T-helper 1 cell treated with Interleukin-12 subunit alpha and Interleukin-12 subunit beta and Interleukin-4 antibody, amounts not matched to agents 30 μg/mL and 1 μg/mL, for 36 hours (primary cell): ENCODE results near the gene PTMS.
"Not testable (repeated sequence)": the region's sequence is repeated elsewhere in the genome, so short reads cannot be mapped to it uniquely, and the experiment has no call there.

Source experiments
- H3K27ac Mint-ChIP-seq: one replicate; pipeline ENCODE4 v1.8.0; 2021; ENCODE audit warnings: mild to moderate bottlenecking, mixed read lengths
- H3K27me3 Mint-ChIP-seq: one replicate; pipeline ENCODE4 v1.8.0; 2021; ENCODE audit warnings: low read depth, mixed read lengths
- H3K36me3 Mint-ChIP-seq: one replicate; pipeline ENCODE4 v1.8.0; 2021; ENCODE audit warnings: low read depth, mixed read lengths
- H3K4me1 Mint-ChIP-seq: one replicate; pipeline ENCODE4 v1.8.0; 2021; ENCODE audit warnings: low read depth, mixed read lengths
- H3K4me3 Mint-ChIP-seq: one replicate; pipeline ENCODE4 v1.8.0; 2021; ENCODE audit warnings: mild to moderate bottlenecking, moderate library complexity, mixed read lengths
- H3K9me3 Mint-ChIP-seq: one replicate; pipeline ENCODE4 v1.8.0; 2021; ENCODE audit warnings: mixed read lengths

PTMS gene

DNA sequence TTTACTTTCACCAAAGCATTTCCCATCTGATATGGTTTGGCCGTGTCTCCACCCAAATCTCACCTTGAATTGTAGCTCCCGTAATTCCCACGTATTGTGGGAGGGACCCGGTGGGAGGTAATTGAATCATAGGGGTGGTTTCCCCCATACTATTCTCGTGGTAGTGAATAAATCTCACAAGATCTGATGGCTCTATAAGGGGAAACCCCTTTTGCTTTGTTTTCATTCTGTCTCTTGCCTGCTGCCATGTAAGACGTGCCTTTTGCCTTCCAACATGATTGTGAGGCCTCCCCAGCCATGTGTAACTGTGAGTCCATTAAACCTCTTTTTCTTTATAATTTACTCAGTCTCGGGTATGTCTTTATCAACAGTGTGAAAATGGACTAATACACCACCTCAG lies 22.9 kb upstream of the PTMS start:
- not testable (repeated sequence) for H3K9me3 Mint-ChIP-seq, H3K4me3 Mint-ChIP-seq, H3K27ac Mint-ChIP-seq, H3K27me3 Mint-ChIP-seq
- Mint-ChIP-seq H3K36me3 (peaks cover 23% of the 10 kb centered on the region), H3K4me1 (peaks cover 21% of the 10 kb centered on the region)

DNA sequence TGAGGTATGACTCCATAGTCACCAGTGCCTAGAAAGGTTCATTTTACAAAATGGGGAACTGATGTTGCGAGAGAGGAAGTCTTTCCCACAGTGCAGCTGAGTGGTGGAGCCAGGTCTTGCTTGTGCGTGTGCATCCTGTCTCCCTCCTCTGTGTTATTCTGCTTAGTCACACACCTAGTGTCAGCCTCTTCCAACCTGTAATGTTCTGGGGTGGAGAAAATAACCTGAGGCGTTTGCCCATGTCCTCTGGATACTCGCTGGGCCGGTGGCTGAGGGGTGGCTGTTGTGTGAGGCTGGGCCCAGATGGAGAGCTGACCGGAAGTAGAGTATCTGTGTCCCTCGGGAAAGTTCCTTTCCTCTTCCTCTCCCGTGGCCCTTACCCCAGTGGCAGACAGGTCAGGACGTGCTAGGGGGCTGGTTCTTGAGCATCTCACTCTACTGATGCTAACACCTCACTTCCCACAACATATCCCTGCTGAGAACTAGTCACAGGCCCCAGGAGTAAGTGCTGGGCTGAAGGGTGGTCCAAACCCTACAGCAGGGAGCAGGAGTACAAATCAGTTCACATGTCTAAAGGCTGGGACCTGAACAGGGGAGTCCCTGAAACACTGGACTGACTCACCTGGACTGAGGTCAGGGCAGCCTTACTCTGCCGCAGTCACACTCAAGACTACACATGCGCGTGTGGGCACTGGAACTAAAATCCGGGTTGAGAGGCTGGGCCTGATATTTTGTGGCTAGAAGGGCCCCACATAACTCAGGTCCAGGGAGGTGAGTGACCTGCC lies 20.2 kb upstream of the PTMS start:
- H3K27me3 Mint-ChIP-seq = no peaks in the 10 kb centered on the region
- peak overlapping the region; percentile 95 for H3K27ac Mint-ChIP-seq
- peaks cover 3% of the 10 kb centered on the region for H3K9me3 Mint-ChIP-seq
- H3K36me3 Mint-ChIP-seq = peaks cover 35% of the 10 kb centered on the region
- H3K4me1 Mint-ChIP-seq = peaks cover 25% of the 10 kb centered on the region
- H3K4me3 Mint-ChIP-seq = peak overlapping the region; percentile 47

GRCh38 chr12:6747216-6747615 lies 18.9 kb upstream of the PTMS start:
- H3K36me3 Mint-ChIP-seq = peaks cover 40% of the 10 kb centered on the region
- peak overlapping the region; percentile 79 for H3K27ac Mint-ChIP-seq
- no peaks in the 10 kb centered on the region for H3K27me3 Mint-ChIP-seq
- H3K4me1 Mint-ChIP-seq = peaks cover 34% of the 10 kb centered on the region
- no peak overlapping the region for H3K4me3 Mint-ChIP-seq
- H3K9me3 Mint-ChIP-seq = peaks cover 3% of the 10 kb centered on the region

DNA sequence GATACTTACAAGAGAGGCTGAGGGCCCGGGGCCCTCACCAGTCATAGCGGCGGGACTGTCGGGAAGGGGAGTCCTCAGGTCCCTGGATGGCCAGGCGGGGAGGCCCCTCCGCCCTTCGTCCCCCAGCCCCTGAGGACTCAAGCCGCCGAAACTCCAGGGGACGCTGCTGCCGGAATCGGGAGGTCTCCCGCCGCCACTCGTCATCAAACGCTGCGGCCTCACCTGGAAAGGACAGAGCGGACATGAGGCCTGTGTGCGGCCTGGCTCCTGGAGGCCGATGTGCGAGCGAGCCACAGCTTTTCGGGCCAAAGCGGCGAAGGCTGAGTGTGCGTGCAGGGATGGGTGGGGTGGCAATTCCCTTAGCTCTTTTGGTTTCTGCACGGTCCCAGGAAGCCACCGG lies 17.4 kb upstream of the PTMS start:
- Mint-ChIP-seq H3K4me3 (no peak overlapping the region), H3K36me3 (peaks cover 42% of the 10 kb centered on the region), H3K27me3 (no peaks in the 10 kb centered on the region), H3K27ac (no peak overlapping the region), H3K9me3 (no peaks in the 10 kb centered on the region), H3K4me1 (peaks cover 34% of the 10 kb centered on the region)

DNA sequence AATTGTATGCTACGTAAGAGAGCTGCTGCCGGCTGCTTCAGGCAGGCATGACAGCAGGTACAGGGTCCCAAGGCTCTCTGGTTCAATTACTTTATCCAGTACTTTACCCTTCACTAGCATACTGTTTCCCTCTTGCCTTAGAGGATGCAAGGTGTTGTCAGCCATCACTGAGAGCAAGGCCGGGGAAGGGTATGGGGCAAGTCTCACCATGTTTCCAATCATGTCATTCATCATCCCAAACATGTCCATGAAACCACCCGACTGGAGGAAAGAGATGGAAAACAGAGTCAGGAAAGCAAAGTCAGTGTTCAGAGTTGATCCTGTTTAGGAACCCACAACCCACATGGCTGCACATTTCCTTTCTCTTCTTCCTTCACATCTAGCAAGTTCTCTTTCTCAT lies 15.7 kb upstream of the PTMS start:
- Mint-ChIP-seq H3K9me3 (no peaks in the 10 kb centered on the region), H3K4me3 (no peak overlapping the region), H3K27me3 (no peaks in the 10 kb centered on the region), H3K36me3 (peaks cover 35% of the 10 kb centered on the region), H3K4me1 (peaks cover 34% of the 10 kb centered on the region), H3K27ac (no peak overlapping the region)

GRCh38 chr12:6751767-6752166 lies 14.4 kb upstream of the PTMS start:
- peak overlapping the region; percentile 93 for H3K4me3 Mint-ChIP-seq
- H3K36me3 Mint-ChIP-seq = peaks cover 31% of the 10 kb centered on the region
- H3K27me3 Mint-ChIP-seq = no peaks in the 10 kb centered on the region
- H3K4me1 Mint-ChIP-seq = peaks cover 25% of the 10 kb centered on the region
- no peaks in the 10 kb centered on the region for H3K9me3 Mint-ChIP-seq
- peak overlapping the region; percentile 69 for H3K27ac Mint-ChIP-seq

GRCh38 chr12:6752167-6752920 lies 13.8 kb upstream of the PTMS start:
- H3K4me1 Mint-ChIP-seq = peaks cover 29% of the 10 kb centered on the region
- no peaks in the 10 kb centered on the region for H3K9me3 Mint-ChIP-seq
- H3K36me3 Mint-ChIP-seq = peaks cover 29% of the 10 kb centered on the region
- H3K4me3 Mint-ChIP-seq = peak overlapping the region; percentile 93
- no peaks in the 10 kb centered on the region for H3K27me3 Mint-ChIP-seq
- peak overlapping the region; percentile 96 for H3K27ac Mint-ChIP-seq

DNA sequence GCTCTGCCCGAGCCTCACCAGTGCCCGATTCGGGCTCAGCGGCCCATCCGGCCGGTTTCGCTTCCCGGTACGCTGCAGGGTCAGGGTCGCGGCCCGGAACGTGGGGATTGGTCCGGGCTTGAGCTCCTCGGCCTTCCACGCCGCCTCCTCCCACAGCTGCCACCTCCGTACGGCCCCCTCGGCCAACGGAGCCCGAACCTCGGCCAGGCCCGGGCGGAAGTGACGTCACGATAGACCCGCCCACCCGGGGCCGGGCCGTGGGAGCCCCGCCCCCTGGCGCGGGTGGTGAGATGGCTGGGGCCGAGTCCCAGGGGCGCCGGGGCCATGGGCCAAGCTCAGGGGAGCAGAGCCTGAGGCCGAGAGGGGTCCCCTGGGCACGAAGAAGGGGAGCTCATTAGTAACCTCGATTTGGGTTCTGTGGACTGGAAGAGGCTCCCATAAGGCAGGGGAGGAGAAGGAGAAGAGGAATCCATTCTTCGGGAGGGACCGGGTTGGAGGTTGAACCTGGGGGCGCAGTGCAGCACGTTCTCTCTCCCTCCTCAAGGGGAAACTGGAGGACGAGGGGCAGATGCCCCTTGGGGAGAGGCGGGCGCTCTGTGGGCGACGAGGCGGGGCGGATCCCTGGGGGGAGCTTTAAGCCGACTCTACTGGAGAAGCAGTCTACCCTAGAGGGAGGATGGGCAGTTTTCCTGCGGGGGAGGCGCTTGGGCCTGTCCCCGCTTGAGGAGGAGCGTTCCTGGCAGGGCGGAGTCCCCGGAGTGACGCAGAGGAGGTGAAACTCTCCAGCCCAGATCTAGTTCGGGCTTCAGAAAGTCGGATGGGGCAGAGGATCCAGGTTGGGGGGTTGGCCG lies 13.0 kb upstream of the PTMS start, which contains the start of gene MLF2:
Gene MLF2, minus strand, starts transcription at position 221 of the 851 bp plus-strand sequence. CDS start 807 bp downstream, outside the sequence.
- H3K9me3 Mint-ChIP-seq = no peaks in the 10 kb centered on the region
- H3K36me3 Mint-ChIP-seq = peaks cover 21% of the 10 kb centered on the region
- no peaks in the 10 kb centered on the region for H3K27me3 Mint-ChIP-seq
- peak within 1 kb of the TSS; percentile 96 for H3K27ac Mint-ChIP-seq
- peak within 1 kb of the TSS; percentile 93 for H3K4me3 Mint-ChIP-seq
- peaks cover 30% of the 10 kb centered on the region for H3K4me1 Mint-ChIP-seq

- Mint-ChIP-seq H3K4me3 (peak overlapping the region; percentile 93), H3K36me3 (peaks cover 17% of the 10 kb centered on the region), H3K27me3 (no peaks in the 10 kb centered on the region), H3K9me3 (no peaks in the 10 kb centered on the region), H3K27ac (peak overlapping the region; percentile 96), H3K4me1 (peaks cover 36% of the 10 kb centered on the region)
Measured at GRCh38 chr12:6753772-6754356, 12.3 kb upstream of the PTMS start.

GRCh38 chr12:6754411-6754810 lies 11.8 kb upstream of the PTMS start:
- no peaks in the 10 kb centered on the region for H3K27me3 Mint-ChIP-seq
- H3K27ac Mint-ChIP-seq = peak overlapping the region; percentile 33
- H3K4me3 Mint-ChIP-seq = no peak overlapping the region
- H3K4me1 Mint-ChIP-seq = peaks cover 36% of the 10 kb centered on the region
- peaks cover 13% of the 10 kb centered on the region for H3K36me3 Mint-ChIP-seq
- no peaks in the 10 kb centered on the region for H3K9me3 Mint-ChIP-seq

DNA sequence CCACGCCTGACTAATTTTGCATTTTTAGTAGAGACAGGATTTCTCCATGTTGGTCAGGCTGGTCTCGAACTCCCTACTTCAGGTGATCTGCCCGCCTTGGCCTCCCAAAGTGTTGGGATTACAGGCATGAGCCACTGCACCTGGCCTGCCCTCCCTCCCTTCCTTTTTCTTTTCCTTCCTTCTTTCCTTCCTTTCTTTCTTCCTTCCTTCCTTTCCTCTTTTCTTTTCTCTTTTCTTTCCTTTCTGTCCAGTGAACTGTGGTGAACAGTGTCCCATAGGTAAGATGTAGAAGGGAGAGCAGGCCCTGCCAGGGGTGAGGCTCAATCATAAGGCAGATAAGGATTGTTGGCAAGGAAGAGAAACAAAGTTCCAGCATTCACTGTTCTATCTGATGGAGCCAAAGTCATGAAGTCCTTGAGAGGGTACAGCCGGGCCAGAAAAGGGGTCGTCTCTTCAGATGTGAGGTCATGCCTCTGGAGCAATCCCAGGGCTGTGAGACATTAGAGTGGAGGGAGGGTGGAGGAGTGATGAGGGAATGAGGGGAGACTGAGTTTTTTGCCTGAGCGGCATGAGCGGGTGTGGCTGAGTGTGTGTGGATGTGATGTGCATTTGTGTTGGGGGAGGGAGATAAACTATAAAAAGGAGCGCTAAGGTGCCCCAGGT lies 9.0 kb upstream of the PTMS start:
- Mint-ChIP-seq H3K36me3 (peaks cover 2% of the 10 kb centered on the region), H3K27ac (no peak overlapping the region), H3K9me3 (no peaks in the 10 kb centered on the region), H3K4me1 (peaks cover 26% of the 10 kb centered on the region), H3K4me3 (no peak overlapping the region), H3K27me3 (peaks cover 3% of the 10 kb centered on the region)

DNA sequence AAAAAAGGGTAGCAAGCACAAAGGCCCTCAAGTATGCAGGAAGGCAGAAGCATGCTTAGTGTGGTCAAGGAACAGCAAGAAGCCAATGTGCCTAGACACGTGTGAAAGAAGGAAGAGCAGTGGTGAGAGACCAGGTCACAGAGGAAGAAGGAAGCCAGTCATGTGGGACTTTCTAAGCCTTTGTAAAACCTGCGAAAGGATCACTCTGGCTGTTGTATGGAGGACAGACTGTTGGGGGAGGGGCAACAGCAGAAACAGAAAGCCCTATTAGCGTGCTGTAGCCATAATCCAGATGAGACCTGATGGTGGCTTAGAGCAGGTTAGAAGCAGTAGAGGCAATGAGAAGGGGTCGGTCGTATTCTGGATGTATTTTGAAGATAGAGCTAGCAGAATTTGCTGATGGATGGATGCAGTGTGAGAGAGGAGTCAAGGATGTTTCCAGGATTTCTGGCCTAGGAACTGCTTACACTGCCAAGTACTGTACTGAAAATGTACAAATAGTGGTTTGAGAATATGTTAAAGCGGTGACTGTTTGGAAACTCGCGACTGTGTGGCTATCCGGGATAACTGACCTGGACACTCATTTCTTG lies 7.6 kb upstream of the PTMS start:
- Mint-ChIP-seq H3K9me3 (no peaks in the 10 kb centered on the region), H3K4me3 (no peak overlapping the region), H3K27ac (peak overlapping the region; percentile 64), H3K36me3 (no peaks in the 10 kb centered on the region), H3K27me3 (peaks cover 8% of the 10 kb centered on the region), H3K4me1 (peaks cover 24% of the 10 kb centered on the region)

DNA sequence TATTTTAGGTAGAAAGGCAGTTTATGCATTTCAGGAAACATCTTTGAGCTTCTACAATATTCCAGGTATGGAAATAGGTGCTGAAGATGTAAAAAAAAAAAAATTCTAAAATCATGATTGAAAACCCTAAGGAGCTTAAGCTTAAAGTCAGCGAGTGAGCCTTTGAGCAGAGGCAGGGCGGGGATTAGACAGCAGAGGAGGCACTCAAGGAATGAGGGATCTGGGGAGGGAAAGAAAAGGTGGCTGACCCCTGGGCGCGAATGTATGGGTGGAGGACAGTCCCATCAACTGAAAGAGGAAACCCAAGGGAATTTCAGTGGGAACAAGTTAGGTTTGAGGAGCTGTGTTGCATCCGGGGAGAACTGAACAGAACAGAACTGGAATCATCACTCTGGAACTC lies 6.4 kb upstream of the PTMS start:
- Mint-ChIP-seq H3K27me3 (peaks cover 16% of the 10 kb centered on the region), H3K27ac (no peak overlapping the region), H3K9me3 (no peaks in the 10 kb centered on the region), H3K4me3 (no peak overlapping the region), H3K4me1 (peaks cover 23% of the 10 kb centered on the region), H3K36me3 (peaks cover 5% of the 10 kb centered on the region)
